Measurements from ENCODE around the gene FLT1.

- no peak for TF ChIP-seq GATA3 (IDR thresholded peaks at IDR 0.05; ENCODE audit: low read depth, low read length)
- no peak for TF ChIP-seq GATA2 (IDR thresholded peaks at IDR 0.05; ENCODE audit: low read depth, low read length)
Observed at GRCh38 chr13:28501547-28501946, 6.6 kb upstream of the FLT1 start.

Measured in SH-SY5Y (cell line).